PC-3 (cell line): Measurements from ENCODE around the gene RGL3. TPM values are rescaled to one million over a fixed set of nuclear protein-coding genes. Genes with fewer than 3 reads are reported as not detected.

Experiments
- ATAC-seq: fragments of 200-7000 bp; cut with Tn5 transposase; 2 replicates; pipeline ENCODE4 v1.9.1; 2020; ENCODE audit warnings: mild to moderate bottlenecking, moderate library complexity
- BruUV-seq: library from RNA; stranded (reverse); fragments of 400-500 nt; replicated peaks from 2 replicates; lab custom pipeline; 2021; lab: Mats Ljungman, UMichigan
- CTCF ChIA-PET: fragments of 300-600 bp; sonication (Branson Sonifier 250); formaldehyde crosslinking; loops from one replicate; lab custom pipeline; 2022; ENCODE audit warnings: antibody characterized with exemption; lab: Charles Lee
- POLR2A ChIA-PET: fragments of 300-600 bp; sonication (Branson Sonifier 250); formaldehyde crosslinking; loops from one replicate; lab custom pipeline; 2022; ENCODE audit warnings: antibody characterized with exemption; ENCODE audit not compliant: unreplicated experiment; lab: Charles Lee
- DNase-seq: peaks from one replicate; pipeline ENCODE4 v3.0.0-alpha.2; 2015
- H2AFZ ChIP-seq: fragments of 300-600 bp; sonication (generic); 2 replicates; pipeline ENCODE4 v1.6.0; 2016; ENCODE audit warnings: antibody characterized with exemption, low read length
- H3F3A ChIP-seq: fragments of 300-600 bp; sonication (generic); one replicate; pipeline ENCODE4 v1.6.0; 2017; ENCODE audit warnings: antibody characterized with exemption, low read length, control low read depth, mild to moderate bottlenecking; ENCODE audit not compliant: unreplicated experiment
- H3K27ac ChIP-seq: fragments of 300-600 bp; sonication (generic); 2 replicates; pipeline ENCODE4 v1.5.1; 2016; ENCODE audit warnings: mild to moderate bottlenecking, low read length
- H3K27me3 ChIP-seq: fragments of 300-600 bp; sonication (generic); 2 replicates; pipeline ENCODE4 v1.6.1; 2016; ENCODE audit warnings: low read length, mixed read lengths
- H3K36me3 ChIP-seq: fragments of 300-600 bp; sonication (generic); 2 replicates; pipeline ENCODE4 v1.6.1; 2016; ENCODE audit warnings: low read depth, mixed run types, low read length, mixed read lengths
- H3K4me1 ChIP-seq: fragments of 300-600 bp; sonication (generic); 2 replicates; pipeline ENCODE4 v1.5.1; 2016; ENCODE audit warnings: low read length; ENCODE audit not compliant: insufficient read depth
- H3K4me2 ChIP-seq: fragments of 300-600 bp; sonication (generic); 2 replicates; pipeline ENCODE4 v1.6.0; 2016; ENCODE audit warnings: low read length
- H3K4me3 ChIP-seq: fragments of 300-600 bp; sonication (generic); 2 replicates; pipeline ENCODE4 v1.5.1; 2016; ENCODE audit warnings: mild to moderate bottlenecking, low read length, mixed read lengths
- H3K79me2 ChIP-seq: fragments of 300-600 bp; sonication (generic); 2 replicates; pipeline ENCODE4 v1.6.1; 2017; ENCODE audit warnings: low read length, mixed read lengths
- H3K9ac ChIP-seq: fragments of 300-600 bp; sonication (generic); 2 replicates; pipeline ENCODE4 v1.6.0; 2016; ENCODE audit warnings: mild to moderate bottlenecking, low read length
- H3K9me2 ChIP-seq: fragments of 300-600 bp; sonication (generic); replicated peaks from 2 replicates; pipeline ENCODE4 v1.6.1; 2016; ENCODE audit warnings: mixed run types, low read length, mixed read lengths
- H3K9me3 ChIP-seq: fragments of 300-600 bp; sonication (generic); 2 replicates; pipeline ENCODE4 v1.6.1; 2016; ENCODE audit warnings: low read length, mixed read lengths
- H4K20me1 ChIP-seq: fragments of 300-600 bp; sonication (generic); 2 replicates; pipeline ENCODE4 v1.6.1; 2016; ENCODE audit warnings: low read length, mixed read lengths
- CTCF ChIP-seq: fragments of 300-600 bp; sonication (generic); conservative IDR thresholded peaks from 2 replicates; pipeline ENCODE4 v1.5.1; 2017; ENCODE audit warnings: antibody characterized with exemption, low read depth, mild to moderate bottlenecking, low read length
- EZH2 ChIP-seq: fragments of 300-600 bp; sonication (generic); IDR thresholded peaks from one replicate; pipeline ENCODE4 v1.6.1; 2017; ENCODE audit warnings: antibody characterized with exemption, mild to moderate bottlenecking, low read length; ENCODE audit not compliant: unreplicated experiment
- EZH2phosphoT487 ChIP-seq: fragments of 300-600 bp; sonication (generic); IDR thresholded peaks from 2 replicates; pipeline ENCODE4 v1.6.1; 2018; ENCODE audit warnings: mild to moderate bottlenecking, antibody characterized with exemption, low read length, borderline replicate concordance
- intact Hi-C: fragments of 100-400 bp; cut with micrococcal nuclease; formaldehyde crosslinking; loops from 2 replicates; pipeline ENCODE4 v1.9.0; 2023
- total RNA-seq: library from RNA; depleted of rRNA; stranded (reverse); fragments of >200 nt; gene quantifications from 2 replicates; pipeline ENCODE4 v1.2.3, GENCODE V29; 2014

Gene RGL3
- total RNA-seq, 1 experiment from 2014 or later, result 23.5 TPM

- no peaks in the 10 kb centered on the region for H3K9me3 ChIP-seq
Measured at GRCh38 chr19:11450570-11451326, 31.6 kb upstream of the RGL3 start.

GRCh38 chr19:11448923-11449554, 29.9 kb upstream of the RGL3 start:
- no peak for DNase-seq
- Histone ChIP-seq H2AFZ (no peak overlapping the region), H3K9ac (no peak overlapping the region), H4K20me1 (no peaks in the 10 kb centered on the region), H3K9me3 (no peaks in the 10 kb centered on the region), H3K79me2 (no peaks in the 10 kb centered on the region), H3K9me2 (no peaks in the 10 kb centered on the region), H3F3A (no peaks in the 10 kb centered on the region), H3K4me1 (no peaks in the 10 kb centered on the region), H3K27me3 (no peaks in the 10 kb centered on the region), H3K4me2 (no peak overlapping the region), H3K27ac (no peak overlapping the region), H3K4me3 (no peak overlapping the region), H3K36me3 (peaks cover 42% of the 10 kb centered on the region)
- ChIA-PET POLR2A (no interaction called here), CTCF (no interaction called here)
- no peak for TF ChIP-seq CTCF
- no peak for TF ChIP-seq EZH2
- no peak for TF ChIP-seq EZH2phosphoT487
- BruUV-seq, result TSS peak; percentile 57
- no peak for ATAC-seq
- intact Hi-C loops, result no loop called here

More at GRCh38 chr19:11450570-11451326, 31.6 kb upstream of the RGL3 start:
- Histone ChIP-seq H4K20me1 (no peaks in the 10 kb centered on the region), H3K27me3 (no peaks in the 10 kb centered on the region), H3K79me2 (no peaks in the 10 kb centered on the region), H3K4me3 (no peak overlapping the region), H3K9me2 (no peaks in the 10 kb centered on the region), H3K36me3 (peaks cover 31% of the 10 kb centered on the region), H3K27ac (no peak overlapping the region), H3K4me2 (no peak overlapping the region), H3F3A (no peaks in the 10 kb centered on the region), H2AFZ (no peak overlapping the region), H3K4me1 (no peaks in the 10 kb centered on the region), H3K9ac (no peak overlapping the region)
- intact Hi-C loops, result no loop called here
- no peak for ATAC-seq
- ChIA-PET POLR2A (no interaction called here), CTCF (no interaction called here)
- TF ChIP-seq EZH2phosphoT487 (no peak), CTCF (no peak), EZH2 (no peak)
- no peak for DNase-seq
- BruUV-seq, result no TSS peak

DNA sequence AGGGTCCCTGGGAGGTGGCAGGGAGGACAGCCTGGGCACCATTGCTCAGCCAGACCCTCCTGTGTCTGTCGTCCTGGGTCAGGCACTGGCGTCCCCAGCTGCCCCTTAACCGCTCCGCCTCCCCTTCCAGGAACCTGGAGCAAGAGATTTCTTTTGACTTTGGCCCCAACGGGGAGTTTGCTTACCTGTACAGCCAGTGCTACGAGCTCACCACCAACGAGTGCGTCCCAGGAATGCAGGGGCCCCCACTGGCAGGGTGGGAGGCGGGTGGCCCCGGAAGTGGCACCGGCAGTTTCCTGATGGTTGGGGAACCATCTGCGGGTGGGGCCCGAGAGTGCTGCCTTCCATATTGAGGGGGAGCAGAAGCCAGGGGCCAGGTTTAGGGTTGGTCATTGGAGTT, 29.3 kb upstream of the RGL3 start:
- Histone ChIP-seq H3F3A (no peaks in the 10 kb centered on the region), H3K79me2 (no peaks in the 10 kb centered on the region), H3K27me3 (no peaks in the 10 kb centered on the region), H3K4me3 (no peak overlapping the region), H3K27ac (no peak overlapping the region), H3K4me2 (no peak overlapping the region), H4K20me1 (no peaks in the 10 kb centered on the region), H3K9me2 (no peaks in the 10 kb centered on the region), H3K36me3 (peaks cover 46% of the 10 kb centered on the region), H2AFZ (no peak overlapping the region), H3K4me1 (no peaks in the 10 kb centered on the region), H3K9me3 (no peaks in the 10 kb centered on the region), H3K9ac (no peak overlapping the region)
- intact Hi-C loops, result no loop called here
- ATAC-seq (no peak), DNase-seq (no peak)
- BruUV-seq, result no TSS peak
- CTCF ChIA-PET, result interaction anchor here (0.6 kb wide), 1 partner anchor 57 kb away, joined by 3 read pairs; no protein-coding TSS in a partner anchor
- POLR2A ChIA-PET, result no interaction called here
- TF ChIP-seq EZH2phosphoT487 (no peak), EZH2 (no peak), CTCF (no peak)
